ENCODE results near the gene SEMA4D.

Gene SEMA4D

GRCh38 chr9:89498852-89499480, 1.1 kb upstream of the SEMA4D start:
- peak; percentile 19 to 21 for ATAC-seq

- peak; percentile 25 to 37 for ATAC-seq
These were observed 503 bp downstream of the SEMA4D start for GRCh38 chr9:89497257-89497963.

DNA sequence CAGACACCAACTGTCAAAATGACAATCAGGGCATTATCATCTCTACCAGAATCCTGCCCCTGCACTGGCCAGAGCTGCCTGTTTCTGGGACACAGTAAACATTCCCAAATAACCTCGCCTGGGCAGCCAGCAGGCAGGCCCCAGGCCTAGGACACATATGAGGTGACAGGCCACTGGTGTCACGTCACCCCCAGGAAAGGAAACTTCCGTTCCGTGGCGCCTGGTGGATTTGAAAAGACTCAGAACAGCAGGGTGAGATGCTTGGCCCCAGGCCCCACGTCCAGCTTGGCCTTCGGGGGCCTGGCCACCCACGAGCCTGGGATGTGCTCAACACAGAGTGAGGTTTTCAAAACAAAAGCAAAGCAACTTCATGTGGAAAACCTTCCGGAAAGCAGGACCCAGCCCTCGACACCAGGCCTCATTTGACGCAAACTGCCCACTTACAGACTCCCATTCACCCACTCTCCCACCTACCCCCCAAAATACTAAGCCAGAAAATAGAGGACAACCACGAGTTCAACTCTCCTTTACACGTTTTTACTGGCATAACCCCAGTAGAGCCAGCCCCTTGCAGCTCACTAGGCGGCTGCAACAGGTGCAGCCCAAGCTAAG, 1.2 kb downstream of the SEMA4D start:
- ATAC-seq = peak in 1 of 2 donors; percentile 12

GRCh38 chr9:89495824-89496560, 1.9 kb downstream of the SEMA4D start:
- peak in 1 of 2 donors; percentile 4 for ATAC-seq

DNA sequence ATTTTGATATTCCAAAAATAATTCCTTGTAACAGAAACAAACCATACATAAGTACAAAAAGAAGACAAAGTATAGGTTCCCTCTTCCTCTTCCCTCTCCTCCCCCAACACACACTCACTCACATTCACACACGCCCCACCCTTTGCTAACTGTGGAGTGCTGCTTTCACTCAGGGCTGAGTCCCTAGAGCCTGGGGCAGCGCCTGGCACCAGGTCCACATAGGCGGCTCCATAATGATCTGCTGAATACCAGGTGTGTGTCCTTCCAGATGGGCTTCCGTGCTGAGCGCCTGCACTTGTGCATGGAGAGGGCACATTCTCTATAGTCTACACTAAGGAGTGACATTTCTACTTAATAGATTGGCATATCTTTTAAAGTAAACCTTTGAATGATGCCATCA, 3.7 kb downstream of the SEMA4D start:
- no peak for ATAC-seq

- no peak for ATAC-seq
These were observed 4.2 kb downstream of the SEMA4D start for GRCh38 chr9:89493671-89494070.

- no peak for ATAC-seq
These were observed 4.7 kb downstream of the SEMA4D start for GRCh38 chr9:89493181-89493580.

DNA sequence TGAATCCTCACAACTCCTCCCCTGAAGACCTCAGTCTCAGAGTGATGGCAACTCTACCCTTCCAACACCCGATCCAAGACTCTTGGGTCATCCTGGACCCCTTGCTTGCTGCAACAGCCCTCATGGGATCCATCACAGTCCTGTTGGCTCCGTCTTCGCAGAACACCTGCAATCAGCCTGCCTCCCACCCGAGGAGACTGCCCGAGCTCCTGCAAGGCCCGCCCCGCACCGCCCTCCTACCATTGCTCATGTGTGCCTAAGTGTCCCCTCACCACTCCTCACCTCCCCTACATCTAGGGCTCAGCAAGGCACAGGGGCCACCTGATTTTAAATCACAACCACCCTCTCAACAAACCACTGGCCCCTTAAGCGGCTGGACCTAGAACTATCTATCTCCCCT, 5.3 kb downstream of the SEMA4D start:
- no peak for ATAC-seq

DNA sequence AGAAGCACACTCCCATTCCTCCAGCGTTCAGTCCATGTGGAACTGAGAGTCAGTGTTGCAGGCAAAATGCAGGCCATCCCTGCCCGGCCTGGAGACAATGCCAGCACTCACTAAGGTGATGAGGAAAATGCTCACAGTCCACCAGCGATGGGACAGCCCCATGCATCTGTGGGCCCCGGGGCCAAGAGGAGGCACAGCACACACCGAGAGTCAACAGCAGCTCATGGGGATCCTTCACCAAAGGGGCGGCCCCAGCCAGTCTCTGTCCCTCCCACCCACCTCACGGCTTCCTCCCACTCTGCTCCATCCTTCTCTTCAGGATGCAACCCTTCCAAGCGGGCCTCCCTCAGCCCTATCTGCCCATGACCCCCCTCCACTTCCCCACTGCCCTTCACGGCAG, 6.2 kb downstream of the SEMA4D start:
- ATAC-seq = peak; percentile 27 to 36

DNA sequence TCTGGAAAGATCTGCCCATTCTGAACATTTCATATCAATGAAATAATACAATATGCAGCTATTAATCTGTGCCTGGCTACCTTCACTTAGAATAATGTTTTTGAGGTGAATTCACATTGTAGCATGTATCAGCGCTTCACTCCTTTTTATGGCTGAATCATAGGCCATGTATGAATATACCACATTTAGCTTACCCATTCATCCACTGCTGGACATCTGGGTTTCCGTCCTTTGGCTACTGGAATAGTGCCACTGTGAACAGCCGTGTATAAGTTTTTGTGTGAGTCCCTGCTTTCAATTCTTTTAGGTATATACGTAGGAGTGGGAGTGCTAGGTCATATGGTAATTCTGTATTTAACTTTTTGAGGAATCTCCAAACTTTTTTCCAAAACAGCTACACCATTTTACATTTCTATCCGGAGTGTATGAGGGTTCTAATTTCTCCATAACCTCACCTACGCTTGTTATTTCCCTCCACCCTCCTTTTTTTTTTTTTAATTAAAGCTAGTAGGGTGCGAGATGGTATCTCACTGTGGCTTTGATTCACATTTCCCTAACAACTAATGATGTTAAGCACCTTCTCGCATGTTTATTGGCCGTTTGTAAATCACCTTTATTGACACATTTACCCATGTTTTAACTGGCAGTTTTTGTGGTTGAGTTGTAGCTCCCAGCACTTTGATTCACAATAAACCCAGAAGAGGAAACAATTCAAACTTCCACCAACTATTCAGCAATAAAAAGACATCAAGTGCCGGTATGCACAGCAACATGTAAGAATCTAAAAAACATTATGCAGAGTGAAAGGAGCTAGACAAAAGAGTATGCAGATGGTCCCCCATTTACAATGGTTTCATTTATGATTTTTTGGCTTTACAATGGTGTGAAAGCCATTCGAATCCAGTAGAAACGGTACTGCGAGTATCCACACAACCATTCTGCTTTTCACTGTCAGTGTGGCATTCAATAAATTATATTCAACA, 8.1 kb downstream of the SEMA4D start:
- peak; percentile 66 to 75 for ATAC-seq

- ATAC-seq = no peak
These were observed 9.0 kb downstream of the SEMA4D start for GRCh38 chr9:89488936-89489335.

- no peak for ATAC-seq
These were observed 9.8 kb downstream of the SEMA4D start for GRCh38 chr9:89488131-89488530.

DNA sequence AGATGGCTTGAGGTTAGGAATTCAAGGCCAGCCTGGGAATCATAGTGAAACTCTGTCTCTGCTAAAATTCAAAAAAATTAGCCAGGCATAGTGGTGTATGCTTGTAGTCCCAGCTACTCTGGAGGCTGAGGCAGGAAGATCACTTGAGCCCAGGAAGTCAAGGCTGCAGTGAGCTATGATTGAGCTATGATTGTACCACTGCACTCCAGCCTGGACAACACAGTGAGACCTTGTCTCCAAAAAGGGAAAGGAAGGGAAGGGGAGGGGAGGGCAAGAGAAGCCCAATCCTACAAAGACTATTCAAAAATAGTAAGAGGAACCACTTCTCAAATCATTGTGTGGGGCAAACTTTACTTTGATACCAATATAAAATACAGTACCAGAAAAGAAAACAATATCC, 11.2 kb downstream of the SEMA4D start:
- ATAC-seq = no peak

DNA sequence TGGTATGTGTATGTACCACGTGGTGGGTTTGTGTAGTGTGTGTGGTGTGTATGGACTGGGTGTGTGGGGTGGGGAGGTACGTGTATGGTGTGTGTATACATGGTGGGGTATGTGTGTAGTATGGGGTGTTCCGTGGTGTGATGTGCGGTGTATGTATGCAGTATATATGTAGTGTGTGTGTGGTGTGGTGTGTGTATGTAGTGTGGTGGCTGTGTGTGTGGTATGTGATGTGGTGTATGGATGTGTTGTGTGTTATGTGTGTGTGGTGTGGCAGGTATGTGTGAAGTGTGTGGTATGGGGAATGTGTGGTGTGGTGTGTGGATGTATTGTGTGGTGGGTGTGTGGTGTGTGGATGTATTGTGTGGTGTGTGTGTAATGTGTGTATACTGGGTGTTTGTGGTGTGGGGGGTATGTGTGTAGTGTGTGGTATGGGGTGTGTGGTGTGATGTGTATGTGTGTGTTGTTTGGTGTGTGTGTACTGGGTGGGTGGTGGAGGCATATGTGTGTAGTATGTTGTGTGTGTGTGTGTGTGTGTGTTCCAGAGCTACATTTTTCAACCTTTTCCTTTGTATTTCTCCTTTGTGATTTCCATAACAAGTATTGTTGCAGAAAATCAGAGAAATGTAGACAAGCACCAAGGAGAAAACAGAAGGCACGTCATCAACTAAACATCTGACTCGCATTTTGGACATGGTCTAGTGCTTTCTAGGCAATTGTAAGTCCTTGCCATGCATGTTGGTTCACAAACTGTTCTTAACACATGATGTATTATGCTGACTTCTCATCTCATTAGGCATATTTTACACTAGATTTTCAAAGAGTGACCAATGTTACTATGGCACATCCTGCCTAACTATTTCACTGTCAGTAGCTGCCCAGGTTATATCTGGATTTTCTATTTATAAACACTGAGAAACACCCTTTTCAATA, 13.2 kb downstream of the SEMA4D start:
- ATAC-seq = no peak

GRCh38 chr9:89483592-89484474, 14.1 kb downstream of the SEMA4D start:
- peak; percentile 77 to 79 for ATAC-seq

- ATAC-seq = no peak
These were observed 15.0 kb downstream of the SEMA4D start for GRCh38 chr9:89482901-89483361.

DNA sequence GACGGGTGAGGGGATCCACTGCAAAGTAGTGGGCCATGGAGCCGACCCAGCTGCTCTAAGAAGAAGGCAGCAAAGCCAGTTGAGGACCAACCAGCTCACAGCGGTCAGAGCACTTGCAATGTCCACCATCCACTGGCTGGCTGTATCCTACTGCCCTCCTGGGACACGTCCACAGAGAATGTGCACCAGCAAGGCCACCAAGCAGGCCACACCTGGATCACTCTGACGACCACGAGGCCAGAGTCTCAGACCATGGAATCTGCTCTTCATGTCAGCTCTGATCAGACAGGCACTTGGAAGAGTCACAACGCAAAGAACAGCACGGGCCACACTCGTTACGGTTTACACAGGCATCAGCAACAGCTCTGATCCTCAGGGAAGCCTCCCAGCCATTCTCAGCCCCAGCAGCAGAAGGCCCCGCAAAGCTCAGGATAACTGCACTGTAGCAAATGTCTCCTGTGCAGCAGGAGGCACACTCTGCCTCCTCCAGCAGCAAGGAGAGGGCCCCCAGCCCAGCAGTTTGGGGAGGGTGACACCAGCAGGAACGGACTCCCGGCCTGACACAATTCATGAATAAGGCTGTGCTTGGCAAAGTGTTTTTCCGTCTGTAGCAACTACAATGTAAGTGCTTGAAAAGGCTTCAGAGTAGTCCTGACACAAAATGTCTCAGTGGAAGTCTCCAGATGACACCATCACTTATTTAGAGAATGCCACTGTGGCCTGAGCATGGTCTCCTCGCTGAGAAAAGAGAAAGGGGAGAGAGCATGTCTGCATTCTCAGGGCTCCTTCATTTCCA, 15.7 kb downstream of the SEMA4D start:
- ATAC-seq = no peak

DNA sequence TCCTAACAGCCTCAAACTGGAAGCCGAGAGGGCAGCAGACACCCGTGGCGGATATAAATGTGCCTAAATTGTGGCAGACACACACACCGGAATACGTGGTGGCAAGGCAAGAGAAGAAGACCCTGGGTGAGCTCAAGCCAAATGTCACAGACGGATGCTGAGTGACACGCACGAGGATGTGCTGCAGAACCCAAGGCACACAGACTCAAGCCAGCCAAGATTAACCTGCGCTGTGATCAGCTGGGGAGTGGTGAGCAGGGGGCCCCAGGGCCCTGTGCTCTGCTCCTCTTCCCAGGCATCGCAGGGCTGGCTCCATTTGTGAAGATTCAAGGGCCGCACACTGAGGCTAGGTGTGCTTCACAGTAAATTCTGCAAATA, 16.4 kb downstream of the SEMA4D start:
- peak in 1 of 2 donors; percentile 15 for ATAC-seq
